Gastrocnemius medialis (tissue), 4 donors: ENCODE data around the gene RIPK4.

ENCODE experiments used
- CTCF ChIP-seq, 5 experiments: fragments of 450-650 bp in 3 of 5; fragments of 200-600 bp in 2 of 5; sonication (generic) in 2 of 5; IDR thresholded peaks in 4 of 5; conservative IDR thresholded peaks in 1 of 5; 1 replicate in 4 of 5; 2 replicates in 1 of 5; pipeline ENCODE4 v1.5.1; 2016 to 2019; ENCODE audit warnings: antibody characterized with exemption in 5 of 5, mild to moderate bottlenecking in 3 of 5, moderate library complexity in 3 of 5
- POLR2A ChIP-seq, 2 donors: fragments of 450-650 bp; IDR thresholded peaks; one replicate each; pipeline ENCODE4 v1.6.1; 2017; ENCODE audit warnings: antibody characterized with exemption in 2 of 2, mild to moderate bottlenecking in 2 of 2, moderate library complexity in 2 of 2

DNA sequence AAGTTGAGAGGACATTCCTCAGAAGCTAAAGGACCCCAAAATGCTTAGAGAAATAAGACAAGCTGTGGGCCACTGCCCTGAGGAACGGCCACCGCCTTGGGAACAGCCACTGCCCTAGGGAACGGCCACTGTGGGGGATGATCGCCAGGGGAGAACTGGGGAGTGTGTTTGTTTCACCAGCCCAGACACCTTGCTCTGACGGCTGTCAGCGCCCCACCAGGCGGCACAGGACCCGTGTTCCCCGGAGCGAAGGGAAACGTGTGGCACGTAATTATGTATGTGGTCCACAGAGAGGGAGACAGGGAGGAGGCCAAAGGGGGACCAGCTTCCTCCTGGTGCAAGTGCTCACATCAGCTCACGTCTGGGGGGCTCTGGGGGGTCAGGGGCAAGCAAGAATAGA lies 45.8 kb upstream of the RIPK4 start:
- TF ChIP-seq CTCF (IDR thresholded peaks at IDR 0.05 in 4 of 5, conservative IDR thresholded peaks at IDR 0.05 in 1 of 5) = no peak
- no peak for TF ChIP-seq POLR2A (IDR thresholded peaks at IDR 0.05)
